ENCODE results near the gene ARHGAP15.

The ARHGAP15 gene

GRCh38 chr2:143553261-143553660, 424.0 kb downstream of the ARHGAP15 start:
- Mint-ChIP-seq H3K4me1 (peaks cover 8% of the 10 kb centered on the region), H3K9me3 (no peaks in the 10 kb centered on the region), H3K27ac (no peak overlapping the region), H3K27me3 (ENCODE audit: low read depth, poor library complexity) (no peaks in the 10 kb centered on the region), H3K4me3 (no peak overlapping the region), H3K36me3 (ENCODE audit: low read depth) (no peaks in the 10 kb centered on the region)
- no peak for DNase-seq
- TF ChIP-seq, protein P1, sequence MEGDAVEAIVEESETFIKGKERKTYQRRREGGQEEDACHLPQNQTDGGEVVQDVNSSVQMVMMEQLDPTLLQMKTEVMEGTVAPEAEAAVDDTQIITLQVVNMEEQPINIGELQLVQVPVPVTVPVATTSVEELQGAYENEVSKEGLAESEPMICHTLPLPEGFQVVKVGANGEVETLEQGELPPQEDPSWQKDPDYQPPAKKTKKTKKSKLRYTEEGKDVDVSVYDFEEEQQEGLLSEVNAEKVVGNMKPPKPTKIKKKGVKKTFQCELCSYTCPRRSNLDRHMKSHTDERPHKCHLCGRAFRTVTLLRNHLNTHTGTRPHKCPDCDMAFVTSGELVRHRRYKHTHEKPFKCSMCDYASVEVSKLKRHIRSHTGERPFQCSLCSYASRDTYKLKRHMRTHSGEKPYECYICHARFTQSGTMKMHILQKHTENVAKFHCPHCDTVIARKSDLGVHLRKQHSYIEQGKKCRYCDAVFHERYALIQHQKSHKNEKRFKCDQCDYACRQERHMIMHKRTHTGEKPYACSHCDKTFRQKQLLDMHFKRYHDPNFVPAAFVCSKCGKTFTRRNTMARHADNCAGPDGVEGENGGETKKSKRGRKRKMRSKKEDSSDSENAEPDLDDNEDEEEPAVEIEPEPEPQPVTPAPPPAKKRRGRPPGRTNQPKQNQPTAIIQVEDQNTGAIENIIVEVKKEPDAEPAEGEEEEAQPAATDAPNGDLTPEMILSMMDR (IDR thresholded peaks at IDR 0.05), result no peak

GRCh38 chr2:143558665-143559064, 429.4 kb downstream of the ARHGAP15 start:
- Mint-ChIP-seq H3K9me3 (no peaks in the 10 kb centered on the region), H3K4me1 (no peaks in the 10 kb centered on the region), H3K4me3 (no peak overlapping the region), H3K27ac (no peak overlapping the region), H3K27me3 (ENCODE audit: low read depth, poor library complexity) (no peaks in the 10 kb centered on the region), H3K36me3 (ENCODE audit: low read depth) (no peaks in the 10 kb centered on the region)
- TF ChIP-seq, protein P1 (IDR thresholded peaks at IDR 0.05), result no peak
- DNase-seq, result no peak

GRCh38 chr2:143559147-143559546, 429.9 kb downstream of the ARHGAP15 start:
- no peaks in the 10 kb centered on the region for H3K36me3 Mint-ChIP-seq (ENCODE audit: low read depth)
- TF ChIP-seq, protein P1 (IDR thresholded peaks at IDR 0.05), result no peak
- H3K4me1 Mint-ChIP-seq, result no peaks in the 10 kb centered on the region
- no peak for DNase-seq
- no peaks in the 10 kb centered on the region for H3K27me3 Mint-ChIP-seq (ENCODE audit: low read depth, poor library complexity)
- H3K9me3 Mint-ChIP-seq, result no peaks in the 10 kb centered on the region
- no peak overlapping the region for H3K4me3 Mint-ChIP-seq
- no peak overlapping the region for H3K27ac Mint-ChIP-seq

GRCh38 chr2:143560724-143561123, 431.5 kb downstream of the ARHGAP15 start:
- DNase-seq, result no peak
- H3K9me3 Mint-ChIP-seq, result no peaks in the 10 kb centered on the region
- no peaks in the 10 kb centered on the region for H3K36me3 Mint-ChIP-seq (ENCODE audit: low read depth)
- no peak overlapping the region for H3K27ac Mint-ChIP-seq
- H3K4me3 Mint-ChIP-seq, result no peak overlapping the region
- no peaks in the 10 kb centered on the region for H3K27me3 Mint-ChIP-seq (ENCODE audit: low read depth, poor library complexity)
- TF ChIP-seq, protein P1 (IDR thresholded peaks at IDR 0.05), result no peak
- H3K4me1 Mint-ChIP-seq, result no peaks in the 10 kb centered on the region

DNA sequence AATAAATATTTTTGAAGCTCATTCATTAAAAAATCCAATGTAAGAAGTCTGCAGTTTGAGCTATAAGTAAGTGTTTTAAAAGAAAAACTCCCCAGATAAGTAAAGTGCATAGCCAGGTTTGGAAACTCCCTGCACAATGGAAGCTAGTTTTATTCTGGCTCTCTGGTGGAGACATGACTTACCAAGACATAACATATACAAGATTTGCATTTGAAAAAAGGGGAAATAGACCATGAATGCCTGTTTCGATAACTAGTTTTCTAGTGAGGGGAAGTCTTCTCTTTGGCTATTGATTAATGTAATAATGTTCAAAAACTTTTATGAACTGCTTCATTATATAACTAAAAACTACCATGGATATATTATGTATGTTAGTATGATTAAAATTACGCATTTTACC, 435.2 kb downstream of the ARHGAP15 start:
- Mint-ChIP-seq H3K9me3 (peaks cover 4% of the 10 kb centered on the region), H3K36me3 (ENCODE audit: low read depth) (no peaks in the 10 kb centered on the region), H3K27ac (no peak overlapping the region), H3K27me3 (ENCODE audit: low read depth, poor library complexity) (no peaks in the 10 kb centered on the region), H3K4me3 (no peak overlapping the region), H3K4me1 (no peaks in the 10 kb centered on the region)
- TF ChIP-seq, protein P1 (IDR thresholded peaks at IDR 0.05), result no peak
- no peak for DNase-seq

DNA sequence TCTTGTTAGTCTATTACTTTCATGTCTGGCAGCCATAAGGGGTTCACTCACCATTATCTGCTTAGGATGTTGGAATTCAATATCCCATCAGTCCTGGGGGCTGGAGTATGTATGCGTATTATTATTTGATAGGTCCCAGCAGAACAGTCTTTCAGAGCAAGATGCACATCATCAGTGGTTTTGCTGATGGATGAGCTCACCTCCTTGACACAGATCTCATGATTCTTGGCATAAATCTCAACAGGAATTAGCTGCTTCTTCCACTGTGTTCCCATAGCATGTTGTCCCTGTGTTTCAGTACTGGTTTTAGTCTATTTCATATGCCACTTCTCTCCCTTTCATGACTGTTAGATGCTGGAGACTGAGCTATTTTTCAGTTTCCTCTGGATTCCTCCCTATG, 442.5 kb downstream of the ARHGAP15 start:
- TF ChIP-seq, protein P1 (IDR thresholded peaks at IDR 0.05), result no peak
- Mint-ChIP-seq H3K4me1 (no peaks in the 10 kb centered on the region), H3K27ac (no peak overlapping the region), H3K4me3 (no peak overlapping the region), H3K36me3 (ENCODE audit: low read depth) (no peaks in the 10 kb centered on the region), H3K9me3 (peaks cover 4% of the 10 kb centered on the region), H3K27me3 (ENCODE audit: low read depth, poor library complexity) (no peaks in the 10 kb centered on the region)
- no peak for DNase-seq
